A549 (cell line): ENCODE data around the gene MOB3C.

Source experiments
- CTCF ChIP-seq: fragments of >200 bp; sonication (Bioruptor Twin); formaldehyde crosslinking; IDR thresholded peaks from 3 replicates; pipeline ENCODE4 v1.5.1; 2016
- JUN ChIP-seq, 2 experiments: fragments of >200 bp; sonication (Bioruptor Twin); formaldehyde crosslinking; IDR thresholded peaks; 2 replicates in 1 of 2; 3 replicates in 1 of 2; pipeline ENCODE4 v1.6.1; 2016 to 2017
- MAZ ChIP-seq: fragments of 150-350 bp; IDR thresholded peaks from 2 replicates; pipeline ENCODE4 v1.6.1; 2014; ENCODE audit warnings: antibody characterized with exemption, low read depth, low read length, borderline replicate concordance
- POLR2A ChIP-seq: IDR thresholded peaks from 2 replicates; pipeline ENCODE4 v1.6.1; 2012; ENCODE audit warnings: mild to moderate bottlenecking, low read length
- TF ChIP-seq, protein P1 (sequence below): fragments of 150-350 bp; IDR thresholded peaks from 2 replicates; pipeline ENCODE4 v1.6.1; 2014; ENCODE audit warnings: low read depth, mild to moderate bottlenecking, low read length

- TF ChIP-seq POLR2A (no peak), CTCF (no peak), MAZ (no peak), JUN (IDR thresholded peaks at IDR 0.05) (no peak)
- TF ChIP-seq, protein P1, sequence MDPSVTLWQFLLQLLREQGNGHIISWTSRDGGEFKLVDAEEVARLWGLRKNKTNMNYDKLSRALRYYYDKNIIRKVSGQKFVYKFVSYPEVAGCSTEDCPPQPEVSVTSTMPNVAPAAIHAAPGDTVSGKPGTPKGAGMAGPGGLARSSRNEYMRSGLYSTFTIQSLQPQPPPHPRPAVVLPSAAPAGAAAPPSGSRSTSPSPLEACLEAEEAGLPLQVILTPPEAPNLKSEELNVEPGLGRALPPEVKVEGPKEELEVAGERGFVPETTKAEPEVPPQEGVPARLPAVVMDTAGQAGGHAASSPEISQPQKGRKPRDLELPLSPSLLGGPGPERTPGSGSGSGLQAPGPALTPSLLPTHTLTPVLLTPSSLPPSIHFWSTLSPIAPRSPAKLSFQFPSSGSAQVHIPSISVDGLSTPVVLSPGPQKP, result no peak
Measured at GRCh38 chr1:46643368-46643775, 26.8 kb upstream of the MOB3C start.
